K562 (cell line): ENCODE measurements around the gene LIPN. TPM values are rescaled to one million over a fixed set of nuclear protein-coding genes. Genes with fewer than 3 reads are reported as not detected.

ENCODE experiments used
- ATAC-seq: fragments of 200-7000 bp; cut with Tn5 transposase; 3 replicates; pipeline ENCODE4 v1.9.1; 2020; ENCODE audit warnings: moderate library complexity
- BruUV-seq: library from RNA; stranded (reverse); fragments of 400-500 nt; replicated peaks from 2 replicates; lab custom pipeline; 2021; lab: Mats Ljungman, UMichigan
- CTCF ChIA-PET: fragments of 300-600 bp; formaldehyde crosslinking; extraction: SDS; loops from one replicate; lab custom pipeline; 2021; ENCODE audit warnings: low intra/inter-chr PET ratio; lab: Yijun Ruan, JAX
- POLR2A ChIA-PET: fragments of 300-600, 350-650 bp; sonication (Branson Sonifier 250); formaldehyde crosslinking; extraction: SDS; loops from one replicate; lab custom pipeline; 2021; ENCODE audit warnings: antibody characterized with exemption, inconsistent platforms; lab: Yijun Ruan, JAX
- DNase-seq, 4 experiments: peaks; one replicate each; pipeline versions ENCODE4 v3.0.0 to v3.0.0-alpha.2; 2011 to 2018; ENCODE audit warnings: low spot score in 3 of 4, mixed read lengths in 3 of 4; ENCODE audit errors: extremely low read depth in 1 of 4
- FAIRE-seq: peaks from 2 replicates; lab custom pipeline; 2011; peaks lifted over from hg19 to GRCh38; lab: Jason Lieb, UNC
- H2AFZ ChIP-seq: 2 replicates; pipeline ENCODE4 v1.6.0; 2011; ENCODE audit warnings: low read depth, low read length, control low read depth, inconsistent platforms
- H3K27ac ChIP-seq: fragments of 200-600 bp; 3 replicates; pipeline ENCODE4 v1.8.0; 2011; ENCODE audit warnings: low read depth, mild to moderate bottlenecking, control low read depth, inconsistent platforms, low read length, moderate library complexity, mixed read lengths; ENCODE audit errors: extremely low read depth
- H3K27me3 ChIP-seq, 2 experiments: fragments of 300-600 bp in 1 of 2; 2 replicates in 1 of 2; 3 replicates in 1 of 2; pipeline versions ENCODE4 v1.6.0 to v1.8.0; 2011; ENCODE audit warnings: inconsistent platforms in 2 of 2, low read length in 2 of 2, mild to moderate bottlenecking in 1 of 2, mixed read lengths in 1 of 2, moderate library complexity in 1 of 2; ENCODE audit not compliant: control insufficient read depth in 2 of 2, insufficient read depth in 2 of 2
- H3K36me3 ChIP-seq: fragments of 300-600 bp; 3 replicates; pipeline ENCODE4 v1.8.0; 2011; ENCODE audit warnings: mild to moderate bottlenecking, low read length, inconsistent platforms; ENCODE audit not compliant: control insufficient read depth, insufficient read depth
- H3K4me1 ChIP-seq, 2 experiments: fragments of 200-600 bp in 1 of 2; replicated peaks in 1 of 2; 2 replicates in 1 of 2; 3 replicates in 1 of 2; pipeline versions ENCODE4 v1.5.1 to v1.8.0; 2011; ENCODE audit warnings: inconsistent platforms in 2 of 2, low read length in 2 of 2, mild to moderate bottlenecking in 1 of 2, mixed read lengths in 1 of 2, moderate library complexity in 1 of 2; ENCODE audit not compliant: control insufficient read depth in 2 of 2, insufficient read depth in 2 of 2
- H3K4me2 ChIP-seq: 2 replicates; pipeline ENCODE4 v1.6.1; 2011; ENCODE audit warnings: low read length, control low read depth, inconsistent platforms, mixed read lengths; ENCODE audit not compliant: insufficient read depth
- H3K4me3 ChIP-seq: fragments of 200-600 bp; sonication (generic), shearing (Covaris generic); 2 replicates; pipeline ENCODE4 v1.5.1; 2016; ENCODE audit warnings: control low read depth, inconsistent platforms
- H3K79me2 ChIP-seq: fragments of 200-600 bp; 3 replicates; pipeline ENCODE4 v1.8.0; 2011; ENCODE audit warnings: low read length, inconsistent platforms; ENCODE audit not compliant: control insufficient read depth, insufficient read depth
- H3K9ac ChIP-seq, 2 experiments: 2 replicates each; pipeline versions ENCODE4 v1.6.0 to v1.6.1; 2011; ENCODE audit warnings: low read depth in 2 of 2, low read length in 2 of 2, control low read depth in 1 of 2, inconsistent platforms in 1 of 2, mild to moderate bottlenecking in 1 of 2, mixed read lengths in 1 of 2; ENCODE audit not compliant: insufficient read depth in 1 of 2
- H3K9me1 ChIP-seq: one replicate; pipeline ENCODE4 v1.6.0; 2011; ENCODE audit warnings: inconsistent platforms, mild to moderate bottlenecking, low read length, moderate library complexity; ENCODE audit not compliant: control insufficient read depth, insufficient read depth
- H3K9me3 ChIP-seq: replicated peaks from 2 replicates; pipeline ENCODE4 v1.5.1; 2011; ENCODE audit warnings: low read depth, low read length, inconsistent platforms; ENCODE audit not compliant: control insufficient read depth, insufficient read depth
- H4K20me1 ChIP-seq: replicated peaks from 2 replicates; pipeline ENCODE4 v1.6.1; 2011; ENCODE audit warnings: low read length, inconsistent platforms, mixed read lengths; ENCODE audit not compliant: control insufficient read depth, insufficient read depth
- FOXA3 ChIP-seq, 2 experiments: fragments of 450-650 bp in 1 of 2; sonication (generic) in 1 of 2; formaldehyde crosslinking; IDR thresholded peaks in 1 of 2; conservative IDR thresholded peaks in 1 of 2; 2 replicates each; pipeline versions ENCODE4 v1.4.0 to v1.8.0; 2020 to 2022; ENCODE audit warnings: mild to moderate bottlenecking in 2 of 2, missing genetic modification reagents in 1 of 2
- HMG20B ChIP-seq: fragments of 250-450 bp; sonication (Bioruptor Pico); IDR thresholded peaks from 2 replicates; pipeline ENCODE4 v1.5.0; 2021; ENCODE audit warnings: mild to moderate bottlenecking
- HMGXB4 ChIP-seq: sonication (generic); formaldehyde crosslinking; IDR thresholded peaks from 2 replicates; pipeline ENCODE4 v1.8.1; 2023; ENCODE audit warnings: mild to moderate bottlenecking, missing genetic modification reagents
- L3MBTL2 ChIP-seq: fragments of 450-650 bp; IDR thresholded peaks from 2 replicates; pipeline ENCODE4 v1.6.1; 2016; ENCODE audit warnings: mild to moderate bottlenecking, moderate library complexity
- NCOA6 ChIP-seq: fragments of 450-650 bp; IDR thresholded peaks from 2 replicates; pipeline ENCODE4 v1.6.1; 2017; ENCODE audit warnings: mild to moderate bottlenecking
- NFIX ChIP-seq: fragments of 250-450 bp; sonication (Bioruptor Pico); IDR thresholded peaks from 2 replicates; pipeline ENCODE4 v1.4.0; 2020; ENCODE audit warnings: low read depth, mild to moderate bottlenecking, moderate library complexity
- NFXL1 ChIP-seq: fragments of 450-650 bp; formaldehyde crosslinking; IDR thresholded peaks from 2 replicates; pipeline ENCODE4 v1.4.0; 2021; ENCODE audit warnings: mild to moderate bottlenecking
- NR2C2 ChIP-seq, 2 experiments: fragments of 200-800 bp in 1 of 2; sonication (Bioruptor generic) in 1 of 2; sonication (generic) in 1 of 2; formaldehyde crosslinking in 1 of 2; IDR thresholded peaks; 2 replicates each; pipeline versions ENCODE4 v1.6.1 to v1.8.0; 2016 to 2022; ENCODE audit warnings: mild to moderate bottlenecking in 1 of 2, missing compliant biosample characterization in 1 of 2, missing genetic modification characterization in 1 of 2, missing genetic modification reagents in 1 of 2
- ZBTB11 ChIP-seq, 3 experiments: fragments of 200-800 bp in 1 of 3; fragments of 250-450 bp in 1 of 3; fragments of 450-650 bp in 1 of 3; sonication (Bioruptor Pico) in 1 of 3; sonication (Bioruptor generic) in 1 of 3; formaldehyde crosslinking in 1 of 3; IDR thresholded peaks; 2 replicates each; pipeline versions ENCODE4 v1.6.1 to v1.8.0; 2016 to 2022; ENCODE audit warnings: mild to moderate bottlenecking in 2 of 3, missing genetic modification characterization in 2 of 3, missing compliant biosample characterization in 1 of 3, moderate library complexity in 1 of 3
- ZNF146 ChIP-seq: IDR thresholded peaks from one replicate; pipeline ENCODE4 v1.6.1; 2018; ENCODE audit warnings: missing compliant biosample characterization; ENCODE audit not compliant: unreplicated experiment
- ZNF644 ChIP-seq: fragments of 200-800 bp; sonication (Bioruptor generic); IDR thresholded peaks from 2 replicates; pipeline ENCODE4 v1.6.1; 2016; ENCODE audit warnings: low read depth, missing genetic modification characterization, missing compliant biosample characterization
- WGBS: fragments of 100-300 bp; shearing (Covaris generic); methylation state at CpG from one replicate; pipeline ENCODE4 v1.1.6; 2016; ENCODE audit warnings: low coverage, mixed read lengths; ENCODE audit not compliant: insufficient coverage; ENCODE audit errors: missing lambda C conversion rate; 5-methylcytosine and 5-hydroxymethylcytosine counted together
- in situ Hi-C: fragments of 300-500 bp; cut with MboI; formaldehyde crosslinking; loops from 4 replicates; pipeline ENCODE4 v1.15.0; 2018; ENCODE audit warnings: inconsistent platforms, mixed read lengths
- intact Hi-C: fragments of 100-400 bp; cut with micrococcal nuclease; formaldehyde crosslinking; loops from 2 replicates; pipeline ENCODE4 v1.14.2; 2022
- polyA plus RNA-seq, 8 experiments: library from polyadenylated mRNA; depleted of rRNA in 4 of 8; stranded (reverse) in 5 of 8; unstranded in 3 of 8; fragments of >200 nt; fragmentation: Nextera tagmentation in 2 of 8; fragmentation: Illumina TruSeq in 1 of 8; extraction: Ambion mirVana in 2 of 8; extraction: Trizol in 1 of 8; gene quantifications; 2 replicates each; pipeline versions ENCODE4 v1.2.1 to v1.2.3, GENCODE V29; 2011 to 2014; ENCODE audit warnings: inconsistent platforms in 1 of 8, missing spikeins in 1 of 8
- total RNA-seq, 7 experiments: library from RNA; depleted of rRNA in 6 of 7; stranded (reverse); fragments of >200 nt in 6 of 7; fragmentation: Illumina TruSeq in 2 of 7; extraction: Trizol in 2 of 7; gene quantifications; 2 replicates each; pipeline versions ENCODE4 v1.2.1 to v1.2.3, GENCODE V29; 2011 to 2021; ENCODE audit warnings: low replicate concordance in 1 of 7

LIPN gene
- total and polyA plus RNA-seq, 9 of the 15 experiments (the other 6 are each of a cell fraction or from before 2014, with no cell fraction given): not detected

DNA sequence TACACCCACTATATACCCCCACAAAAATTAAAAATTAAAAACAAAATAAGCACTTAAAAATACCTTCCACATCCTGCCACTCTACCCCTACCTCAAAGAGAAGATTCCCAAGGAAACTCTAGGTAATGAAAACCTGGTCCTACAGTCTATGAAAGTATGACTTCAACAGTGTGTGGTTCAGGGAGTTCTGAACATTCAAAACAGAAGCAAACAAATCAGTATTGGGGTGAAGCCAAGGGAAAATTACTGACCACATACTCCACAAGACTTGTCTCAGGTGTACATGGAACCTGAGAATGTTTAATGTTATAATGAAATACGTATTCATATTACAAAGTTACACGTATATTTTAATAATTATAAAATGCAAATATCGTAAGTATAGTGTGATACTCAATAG lies 22.4 kb downstream of the LIPN start (continued):
- TF ChIP-seq ZBTB11 (CRISPR knock-in tag; IDR thresholded peaks at IDR 0.05) (no peak), HMG20B (CRISPR knock-in tag) (no peak), NCOA6 (no peak), FOXA3 (CRISPR knock-in tag; conservative IDR thresholded peaks at IDR 0.05 in 1 of 2, IDR thresholded peaks at IDR 0.05 in 1 of 2) (no peak)

DNA sequence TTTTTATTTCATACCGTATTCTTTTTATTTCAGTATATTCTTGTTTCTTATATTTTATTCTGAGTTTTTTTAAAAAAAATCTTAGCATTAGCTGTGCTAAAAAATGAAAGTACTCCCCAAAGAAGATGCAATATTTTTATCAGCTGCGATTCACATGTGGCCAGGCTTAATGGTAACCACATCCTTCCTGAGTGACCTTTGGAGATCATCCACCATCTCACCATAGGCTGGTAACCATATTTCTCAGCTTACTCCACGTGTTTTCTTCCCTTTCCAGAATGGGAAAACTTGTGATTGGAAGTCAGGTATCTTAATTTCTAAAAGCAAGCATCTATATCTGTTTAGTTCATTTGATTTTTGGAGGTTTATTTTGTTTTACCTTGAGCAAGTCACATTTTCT lies 23.9 kb downstream of the LIPN start:
- intact Hi-C loops: no loop called here
- POLR2A ChIA-PET: no interaction called here
- TF ChIP-seq L3MBTL2 (no peak), ZNF146 (CRISPR knock-in tag) (no peak), HMGXB4 (CRISPR knock-in tag) (no peak), ZNF644 (tag) (no peak), NR2C2 (CRISPR knock-in tag; IDR thresholded peaks at IDR 0.05) (no peak), NR2C2 (tag; IDR thresholded peaks at IDR 0.05) (no peak), NFXL1 (CRISPR knock-in tag) (no peak), NFIX (no peak)

More for the DNA sequence above, 23.9 kb downstream of the LIPN start:
- H3K9me3 ChIP-seq: no peaks in the 10 kb centered on the region
- ATAC-seq: no peak
- DNase-seq: no peak
- in situ Hi-C loops: no loop called here
- no peaks in the 10 kb centered on the region for H4K20me1 ChIP-seq
- H3K9ac ChIP-seq: no peak overlapping the region
- H3K36me3 ChIP-seq: no peaks in the 10 kb centered on the region
- H3K27ac ChIP-seq: no peak overlapping the region
- H3K4me1 ChIP-seq: no peaks in the 10 kb centered on the region
- no peaks in the 10 kb centered on the region for H3K9me1 ChIP-seq
- CTCF ChIA-PET: no interaction called here
- WGBS: 3% methylated on average over 3 of the region's 3 CpGs
- H3K27me3 ChIP-seq: no peaks in the 10 kb centered on the region
- H2AFZ ChIP-seq: no peak overlapping the region
- H3K4me3 ChIP-seq: no peak overlapping the region
- no peak for FAIRE-seq
- no peak overlapping the region for H3K4me2 ChIP-seq
- no peaks in the 10 kb centered on the region for H3K79me2 ChIP-seq
- BruUV-seq: no TSS peak
